Omental fat pad (tissue), 4 donors: ENCODE results near the gene TUBE1. TPM values are rescaled to one million over a fixed set of nuclear protein-coding genes. Genes with fewer than 3 reads are reported as not detected.

Source experiments
- ATAC-seq: fragments of 150-250 bp; one replicate; pipeline ENCODE4 v1.9.1; 2016; ENCODE audit warnings: mild to moderate bottlenecking, moderate library complexity; ENCODE audit not compliant: low FRiP score
- DNase-seq: peaks from one replicate; pipeline ENCODE4 v3.0.0-alpha.2; 2019; ENCODE audit warnings: low spot score
- total RNA-seq, 4 donors: library from RNA; depleted of rRNA; stranded (reverse); fragments of >200 nt; gene quantifications; one replicate each; pipeline ENCODE4 v1.1.0, GENCODE V29; 2016
- TF ChIP-seq, protein P1 (sequence below), 3 donors: fragments of 450-650 bp; IDR thresholded peaks; one replicate each; pipeline ENCODE4 v1.5.1; 2016 to 2017; ENCODE audit warnings: antibody characterized with exemption in 3 of 3, mild to moderate bottlenecking in 3 of 3, moderate library complexity in 2 of 3

TUBE1 gene
- total RNA-seq, 4 donors from 2014 or later = 21.0 to 68.7 (median 31.6) TPM

DNA sequence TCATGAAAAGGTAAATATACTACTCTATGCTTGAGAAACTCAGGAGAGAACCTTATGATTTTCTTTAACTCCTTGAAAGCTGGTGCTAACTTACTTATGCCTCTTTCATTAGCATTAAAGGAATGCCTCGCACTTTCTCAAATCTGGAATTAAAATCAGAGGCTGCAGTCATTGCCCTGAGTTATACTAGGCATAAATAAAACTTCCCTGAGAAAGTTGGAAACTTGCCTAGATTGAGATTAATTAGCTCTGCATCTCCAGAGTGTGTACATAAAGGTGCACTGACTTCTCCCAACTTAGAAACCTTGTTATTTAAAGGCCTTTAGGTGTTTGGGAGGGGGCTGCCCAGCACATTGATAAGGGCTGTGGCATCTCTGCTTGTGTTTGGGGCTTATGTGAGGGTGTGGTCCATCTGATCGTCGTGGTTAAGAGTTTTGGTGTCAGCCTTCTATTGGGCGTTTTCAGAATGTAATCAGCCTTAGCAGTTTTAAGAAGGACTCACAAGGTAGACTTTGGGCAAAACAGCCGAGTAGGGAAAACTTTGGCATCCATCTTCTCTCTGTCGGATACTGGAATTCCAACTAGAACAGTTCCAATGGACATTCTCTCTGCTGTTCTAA, 65.5 kb downstream of the TUBE1 start:
- TF ChIP-seq, protein P1, sequence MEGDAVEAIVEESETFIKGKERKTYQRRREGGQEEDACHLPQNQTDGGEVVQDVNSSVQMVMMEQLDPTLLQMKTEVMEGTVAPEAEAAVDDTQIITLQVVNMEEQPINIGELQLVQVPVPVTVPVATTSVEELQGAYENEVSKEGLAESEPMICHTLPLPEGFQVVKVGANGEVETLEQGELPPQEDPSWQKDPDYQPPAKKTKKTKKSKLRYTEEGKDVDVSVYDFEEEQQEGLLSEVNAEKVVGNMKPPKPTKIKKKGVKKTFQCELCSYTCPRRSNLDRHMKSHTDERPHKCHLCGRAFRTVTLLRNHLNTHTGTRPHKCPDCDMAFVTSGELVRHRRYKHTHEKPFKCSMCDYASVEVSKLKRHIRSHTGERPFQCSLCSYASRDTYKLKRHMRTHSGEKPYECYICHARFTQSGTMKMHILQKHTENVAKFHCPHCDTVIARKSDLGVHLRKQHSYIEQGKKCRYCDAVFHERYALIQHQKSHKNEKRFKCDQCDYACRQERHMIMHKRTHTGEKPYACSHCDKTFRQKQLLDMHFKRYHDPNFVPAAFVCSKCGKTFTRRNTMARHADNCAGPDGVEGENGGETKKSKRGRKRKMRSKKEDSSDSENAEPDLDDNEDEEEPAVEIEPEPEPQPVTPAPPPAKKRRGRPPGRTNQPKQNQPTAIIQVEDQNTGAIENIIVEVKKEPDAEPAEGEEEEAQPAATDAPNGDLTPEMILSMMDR (IDR thresholded peaks at IDR 0.05) = no peak
- ATAC-seq (no peak), DNase-seq (no peak)

Other genes starting within 250 kb of the TUBE1 start
- 100 to 1,000 TPM; 108 to 281 (median 186) TPM for gene FYN, start 214.0 kb downstream of the TUBE1 start, total RNA-seq
- gene CCN6, start 33.4 kb downstream of the TUBE1 start, total RNA-seq = under 1 TPM in 1 of 4 donors, not detected in 3; 0.56 TPM
- 10 to 100 TPM in 3 of 4 donors, 1 to 10 TPM in 1; 4.9 to 17.2 (median 12.4) TPM for gene FAM229B, start 109 bp upstream of the TUBE1 start, total RNA-seq
- gene LAMA4, start 167.1 kb upstream of the TUBE1 start, total RNA-seq = 100 to 1,000 TPM; 189 to 459 (median 376) TPM